ENCODE results near the gene MYOF. TPM values are rescaled to one million over a fixed set of nuclear protein-coding genes. Genes with fewer than 3 reads are reported as not detected.
A peak's percentile ranks its signal among the peaks of the same experiment; 100 is the strongest.

MYOF gene
- total RNA-seq, 2 donors from 2014 or later: 21.1 to 25.7 TPM

GRCh38 chr10:93475871-93476270 is 6.3 kb downstream of the MYOF start:
- H3K27me3 ChIP-seq: no peaks in the 10 kb centered on the region
- no peak overlapping the region for H3K4me3 ChIP-seq
- TF ChIP-seq POLR2A (IDR thresholded peaks at IDR 0.05) (no peak), CTCF (IDR thresholded peaks at IDR 0.05) (no peak)
- peaks cover 5% of the 10 kb centered on the region for H3K4me1 ChIP-seq
- H3K9me3 ChIP-seq: no peaks in the 10 kb centered on the region
- WGBS, 2 donors: 35 to 56% methylated on average over 2 of the region's 2 CpGs
- H3K36me3 ChIP-seq (replicated peaks in 1 of 2; ENCODE audit: insufficient read depth in 1 of 2, low read depth in 2 of 2): no peaks in the 10 kb centered on the region
- intact Hi-C loops (cut with DNase I): no loop called here
- ATAC-seq (no peak), DNase-seq (no peak)
- no peak overlapping the region for H3K27ac ChIP-seq

DNA sequence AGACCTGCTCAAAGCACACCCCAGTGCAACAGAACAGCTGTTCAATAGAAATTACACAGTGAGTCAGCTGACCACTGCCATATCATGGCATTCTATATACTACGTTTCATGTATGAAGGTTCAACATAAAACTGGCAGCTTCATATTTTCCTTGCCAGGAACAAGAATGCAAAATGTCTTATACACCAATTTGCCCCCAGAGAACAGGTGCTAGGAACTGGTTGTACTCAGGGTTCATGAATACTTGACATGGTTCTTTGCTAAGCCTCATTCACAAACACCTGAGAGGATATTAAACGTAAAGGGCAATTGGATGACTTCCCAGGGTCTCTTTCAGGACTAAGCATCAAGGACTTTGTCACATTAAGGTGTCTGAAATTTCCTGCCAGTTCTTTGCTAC is 6.9 kb downstream of the MYOF start:
- H3K9me3 ChIP-seq: no peaks in the 10 kb centered on the region
- TF ChIP-seq POLR2A (IDR thresholded peaks at IDR 0.05) (no peak), CTCF (IDR thresholded peaks at IDR 0.05) (no peak)
- 49 to 62% methylated on average over 2 of the region's 2 CpGs for WGBS, 2 donors
- intact Hi-C loops (cut with DNase I): no loop called here
- no peaks in the 10 kb centered on the region for H3K27me3 ChIP-seq
- H3K4me1 ChIP-seq: peaks cover 5% of the 10 kb centered on the region
- no peaks in the 10 kb centered on the region for H3K36me3 ChIP-seq (replicated peaks in 1 of 2; ENCODE audit: insufficient read depth in 1 of 2, low read depth in 2 of 2)
- H3K4me3 ChIP-seq: no peak overlapping the region
- DNase-seq (no peak), ATAC-seq (no peak)
- H3K27ac ChIP-seq: no peak overlapping the region

DNA sequence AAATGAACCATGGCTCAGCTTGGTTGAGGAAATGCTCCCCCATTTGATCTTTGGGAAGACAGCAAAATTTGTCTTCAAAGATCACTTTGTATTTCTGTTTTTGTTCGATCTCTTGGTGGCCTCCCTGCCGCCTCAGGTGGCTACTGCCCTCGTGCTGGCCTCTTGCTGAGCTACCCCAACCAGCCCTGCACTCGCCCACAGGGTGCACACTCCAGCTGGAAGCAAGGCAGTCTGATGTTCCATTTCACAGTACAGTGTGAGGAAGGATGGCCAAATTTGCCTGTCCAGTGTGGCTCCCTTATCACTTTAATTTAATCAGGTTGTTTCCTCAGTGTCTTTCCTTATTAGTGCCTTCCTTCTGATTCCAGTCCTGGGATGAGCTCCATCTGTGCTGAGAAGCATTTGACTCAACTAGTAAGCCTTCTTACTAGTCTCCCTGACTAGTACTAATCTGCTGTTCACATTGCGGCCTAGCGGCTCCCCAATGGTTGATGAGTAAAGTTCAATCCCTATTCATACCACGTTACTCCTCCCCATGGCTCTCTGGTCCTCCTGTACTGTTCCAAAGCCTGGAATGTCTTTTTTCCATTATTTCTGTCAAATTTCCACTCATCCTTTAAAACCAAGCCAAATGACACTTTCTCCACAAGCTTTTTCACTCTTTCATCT is 8.2 kb downstream of the MYOF start:
- intact Hi-C loops (cut with DNase I): no loop called here
- Histone ChIP-seq H3K36me3 (replicated peaks in 1 of 2; ENCODE audit: insufficient read depth in 1 of 2, low read depth in 2 of 2) (no peaks in the 10 kb centered on the region), H3K4me3 (no peak overlapping the region), H3K4me1 (peaks cover 5% of the 10 kb centered on the region), H3K27me3 (no peaks in the 10 kb centered on the region), H3K27ac (no peak overlapping the region), H3K9me3 (no peaks in the 10 kb centered on the region)
- 68 to 78% methylated on average over 7 of the region's 7 CpGs for WGBS, 2 donors
- DNase-seq (no peak), ATAC-seq (no peak)
- TF ChIP-seq CTCF (IDR thresholded peaks at IDR 0.05): no peak
- TF ChIP-seq POLR2A (IDR thresholded peaks at IDR 0.05): no peak

DNA sequence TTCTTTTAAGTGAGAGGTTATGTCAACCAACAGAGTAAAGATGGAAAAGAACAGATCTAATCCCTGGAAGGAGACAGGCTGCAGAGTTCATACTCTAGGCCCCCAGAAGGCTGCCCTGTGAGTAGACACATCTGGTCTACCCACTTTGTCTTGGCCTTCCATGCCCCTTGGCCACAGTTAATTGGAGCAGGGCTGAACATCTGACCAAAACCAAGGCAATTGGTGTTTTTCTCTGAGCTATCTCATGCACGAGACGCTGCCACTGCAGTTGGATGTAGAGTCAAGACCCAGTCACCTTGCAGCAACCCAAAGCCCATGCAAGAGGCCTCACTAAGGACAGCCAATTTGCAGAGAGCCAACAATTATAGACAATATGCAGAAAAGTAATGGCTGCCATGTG is 9.0 kb downstream of the MYOF start:
- no peak for ATAC-seq
- H3K4me1 ChIP-seq: peaks cover 5% of the 10 kb centered on the region
- no peak for DNase-seq
- no peak for TF ChIP-seq CTCF (IDR thresholded peaks at IDR 0.05)
- no peak overlapping the region for H3K4me3 ChIP-seq
- no peaks in the 10 kb centered on the region for H3K36me3 ChIP-seq (replicated peaks in 1 of 2; ENCODE audit: insufficient read depth in 1 of 2, low read depth in 2 of 2)
- 79 to 85% methylated on average over 2 of the region's 2 CpGs for WGBS, 2 donors
- H3K9me3 ChIP-seq: no peaks in the 10 kb centered on the region
- no peaks in the 10 kb centered on the region for H3K27me3 ChIP-seq
- H3K27ac ChIP-seq: no peak overlapping the region
- intact Hi-C loops (cut with DNase I): no loop called here

DNA sequence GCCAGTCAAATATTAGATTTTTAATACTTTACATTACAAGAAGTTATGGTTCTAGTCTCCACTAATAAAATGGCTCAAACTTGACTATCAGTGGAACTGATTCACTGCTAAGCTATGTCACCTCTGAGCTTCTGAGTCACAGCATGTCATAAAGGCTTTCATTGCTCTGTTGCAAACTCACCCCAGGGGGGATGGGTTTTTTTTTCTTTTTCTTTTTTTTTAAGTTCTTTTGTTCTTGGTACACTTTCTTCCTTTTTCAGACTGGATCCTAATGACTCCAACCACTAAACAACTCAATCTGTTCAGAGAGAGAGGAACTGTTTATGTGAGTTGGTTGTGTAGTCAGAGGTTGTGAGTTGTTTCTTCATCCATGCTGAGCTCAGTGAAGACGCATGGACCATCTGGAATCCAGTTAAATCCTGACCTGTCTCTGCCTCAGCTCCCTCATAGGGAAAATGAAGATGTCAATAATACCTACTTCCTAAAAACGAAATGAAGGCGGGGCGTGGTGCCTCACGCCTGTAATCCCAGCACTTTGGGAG is 11.0 kb downstream of the MYOF start:
- H3K4me3 ChIP-seq: no peak overlapping the region
- no peaks in the 10 kb centered on the region for H3K27me3 ChIP-seq
- H3K9me3 ChIP-seq: no peaks in the 10 kb centered on the region
- DNase-seq (peak in 1 of 4 donors; percentile 33), ATAC-seq (peak; percentile 45)
- H3K4me1 ChIP-seq: peaks cover 12% of the 10 kb centered on the region
- intact Hi-C loops (cut with DNase I): no loop called here
- H3K36me3 ChIP-seq (replicated peaks in 1 of 2; ENCODE audit: insufficient read depth in 1 of 2, low read depth in 2 of 2): no peaks in the 10 kb centered on the region
- peak overlapping the region in 3 of 4 donors; percentile 47 to 69 (median 49) for H3K27ac ChIP-seq
- 79 to 83% methylated on average over 5 of the region's 5 CpGs for WGBS, 2 donors
- TF ChIP-seq CTCF (IDR thresholded peaks at IDR 0.05): no peak
- no peak for TF ChIP-seq POLR2A (IDR thresholded peaks at IDR 0.05)
